OCI-LY7 (cell line): ENCODE data around the gene ATP6V0E1. TPM values are rescaled to one million over a fixed set of nuclear protein-coding genes. Genes with fewer than 3 reads are reported as not detected.

Experiments used
- BruUV-seq: library from RNA; stranded (reverse); fragments of 400-500 nt; replicated peaks from 2 replicates; lab custom pipeline; 2021; lab: Mats Ljungman, UMichigan
- CTCF ChIA-PET: fragments of 300-600 bp; sonication (Branson Sonifier 250); formaldehyde crosslinking; loops from one replicate; lab custom pipeline; 2022; ENCODE audit warnings: antibody characterized with exemption; ENCODE audit not compliant: unreplicated experiment; lab: Charles Lee
- POLR2A ChIA-PET: fragments of 300-600 bp; sonication (Branson Sonifier 250); formaldehyde crosslinking; loops from one replicate; lab custom pipeline; 2022; ENCODE audit warnings: antibody characterized with exemption; lab: Charles Lee
- DNase-seq: peaks from one replicate; pipeline ENCODE4 v3.0.0-alpha.2; 2015; ENCODE audit warnings: low spot score
- H2AFZ ChIP-seq: fragments of 200-600 bp; sonication (generic), shearing (Covaris generic); 2 replicates; pipeline ENCODE4 v1.6.1; 2014; ENCODE audit warnings: mild to moderate bottlenecking, antibody characterized with exemption, low read length, moderate library complexity
- H3K27ac ChIP-seq: fragments of 200-600 bp; sonication (generic); 2 replicates; pipeline ENCODE4 v1.5.1; 2014; ENCODE audit warnings: mixed run types, low read depth, mild to moderate bottlenecking, moderate library complexity, low read length, inconsistent platforms; ENCODE audit not compliant: poor library complexity, severe bottlenecking
- H3K36me3 ChIP-seq: fragments of 200-600 bp; sonication (generic); 2 replicates; pipeline ENCODE4 v1.6.1; 2014; ENCODE audit warnings: mild to moderate bottlenecking, antibody characterized with exemption, low read length, moderate library complexity, mixed read lengths; ENCODE audit not compliant: insufficient read depth
- H3K4me1 ChIP-seq: fragments of 200-600 bp; sonication (generic); 2 replicates; pipeline ENCODE4 v1.5.1; 2014; ENCODE audit warnings: mild to moderate bottlenecking, low read length; ENCODE audit not compliant: insufficient read depth, poor library complexity, severe bottlenecking
- H3K4me2 ChIP-seq: fragments of 200-600 bp; sonication (generic); 2 replicates; pipeline ENCODE4 v1.6.1; 2014; ENCODE audit warnings: mild to moderate bottlenecking, low read length
- H3K4me3 ChIP-seq: fragments of 200-600 bp; sonication (generic); 2 replicates; pipeline ENCODE4 v1.5.1; 2014; ENCODE audit warnings: mild to moderate bottlenecking, low read depth, low read length; ENCODE audit not compliant: poor library complexity, severe bottlenecking
- H3K79me2 ChIP-seq: fragments of 200-600 bp; sonication (generic); 2 replicates; pipeline ENCODE4 v1.6.1; 2016; ENCODE audit warnings: low read depth, mild to moderate bottlenecking, low read length, moderate library complexity, mixed read lengths; ENCODE audit not compliant: insufficient read depth
- H3K9me2 ChIP-seq: fragments of 200-600 bp; sonication (generic); 2 replicates; pipeline ENCODE4 v1.6.1; 2016; ENCODE audit warnings: mild to moderate bottlenecking, low read length, mixed read lengths; ENCODE audit not compliant: insufficient read depth
- H3K9me3 ChIP-seq: fragments of 200-600 bp; sonication (generic); 2 replicates; pipeline ENCODE4 v1.6.1; 2014; ENCODE audit warnings: mild to moderate bottlenecking, mixed run types, low read length, mixed read lengths
- H4K20me1 ChIP-seq: fragments of 200-600 bp; sonication (generic); 2 replicates; pipeline ENCODE4 v1.6.1; 2014; ENCODE audit warnings: mild to moderate bottlenecking, antibody characterized with exemption, low read length, moderate library complexity, mixed read lengths; ENCODE audit not compliant: insufficient read depth
- EZH2phosphoT487 ChIP-seq: fragments of 200-600 bp; sonication (generic); IDR thresholded peaks from 2 replicates; pipeline ENCODE4 v1.6.1; 2018; ENCODE audit warnings: low read depth, borderline replicate concordance, mild to moderate bottlenecking, mixed run types, antibody characterized with exemption, low read length, moderate library complexity, mixed read lengths
- intact Hi-C: fragments of 100-400 bp; cut with micrococcal nuclease; formaldehyde crosslinking; loops from one replicate; pipeline ENCODE4 v1.10.0; 2022; ENCODE audit not compliant: unreplicated experiment
- total RNA-seq, 2 experiments: library from RNA; depleted of rRNA in 1 of 2; stranded (reverse); fragments of >200 nt in 1 of 2; shearing (Covaris generic) in 1 of 2; gene quantifications; 2 replicates each; pipeline ENCODE4 v1.2.3, GENCODE V29; 2014 to 2022
- TF ChIP-seq, protein P1 (sequence below): fragments of 200-600 bp; sonication (generic); conservative IDR thresholded peaks from 2 replicates; pipeline ENCODE4 v1.5.1; 2014; ENCODE audit warnings: mild to moderate bottlenecking, antibody characterized with exemption, low read length, moderate library complexity, mixed read lengths

ATP6V0E1 gene
- total RNA-seq, 2 experiments from 2014 or later: 39.9 to 59.4 TPM

GRCh38 chr5:173057062-173057924 is 73.7 kb downstream of the ATP6V0E1 start:
- H3K4me2 ChIP-seq: peak overlapping the region; percentile 91
- CTCF ChIA-PET: interaction anchor here (0.6 to 1.4 kb wide), 5 partner anchors 23 to 285 kb away, joined by 3 to 11 read pairs (median 5); partner anchors contain the start of gene ATP6V0E1
- H2AFZ ChIP-seq: peak overlapping the region; percentile 74; the same call in 1 of the 2 replicates
- POLR2A ChIA-PET: interaction anchor here (0.6 to 3.9 kb wide), 15 partner anchors 8 to 289 kb away, joined by 3 to 25 read pairs (median 4); partner anchors contain the start of gene ATP6V0E1
- no peaks in the 10 kb centered on the region for H4K20me1 ChIP-seq
- intact Hi-C loops: loop anchor here (1.0 to 5.0 kb wide), 2 partner anchors 87 to 285 kb away; partner anchors contain the start of genes BNIP1 and DUSP1
- DNase-seq: peak; percentile 98
- no peaks in the 10 kb centered on the region for H3K36me3 ChIP-seq
- H3K79me2 ChIP-seq: peaks cover 20% of the 10 kb centered on the region; the same call in 1 of the 2 replicates
- no peaks in the 10 kb centered on the region for H3K9me2 ChIP-seq
- peak overlapping the region; percentile 89 for H3K4me3 ChIP-seq
- H3K27ac ChIP-seq: peak overlapping the region; percentile 83
- TF ChIP-seq, protein P1, sequence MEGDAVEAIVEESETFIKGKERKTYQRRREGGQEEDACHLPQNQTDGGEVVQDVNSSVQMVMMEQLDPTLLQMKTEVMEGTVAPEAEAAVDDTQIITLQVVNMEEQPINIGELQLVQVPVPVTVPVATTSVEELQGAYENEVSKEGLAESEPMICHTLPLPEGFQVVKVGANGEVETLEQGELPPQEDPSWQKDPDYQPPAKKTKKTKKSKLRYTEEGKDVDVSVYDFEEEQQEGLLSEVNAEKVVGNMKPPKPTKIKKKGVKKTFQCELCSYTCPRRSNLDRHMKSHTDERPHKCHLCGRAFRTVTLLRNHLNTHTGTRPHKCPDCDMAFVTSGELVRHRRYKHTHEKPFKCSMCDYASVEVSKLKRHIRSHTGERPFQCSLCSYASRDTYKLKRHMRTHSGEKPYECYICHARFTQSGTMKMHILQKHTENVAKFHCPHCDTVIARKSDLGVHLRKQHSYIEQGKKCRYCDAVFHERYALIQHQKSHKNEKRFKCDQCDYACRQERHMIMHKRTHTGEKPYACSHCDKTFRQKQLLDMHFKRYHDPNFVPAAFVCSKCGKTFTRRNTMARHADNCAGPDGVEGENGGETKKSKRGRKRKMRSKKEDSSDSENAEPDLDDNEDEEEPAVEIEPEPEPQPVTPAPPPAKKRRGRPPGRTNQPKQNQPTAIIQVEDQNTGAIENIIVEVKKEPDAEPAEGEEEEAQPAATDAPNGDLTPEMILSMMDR: no peak
- TF ChIP-seq EZH2phosphoT487: no peak
- peaks cover 40% of the 10 kb centered on the region for H3K4me1 ChIP-seq
- no peaks in the 10 kb centered on the region for H3K9me3 ChIP-seq
- BruUV-seq: TSS peak; percentile 73

- no TSS peak for BruUV-seq
- Histone ChIP-seq H3K79me2 (peaks cover 25% of the 10 kb centered on the region; the same call in 1 of the 2 replicates), H3K4me2 (peak overlapping the region; percentile 7; the same call in 1 of the 2 replicates), H3K9me3 (no peaks in the 10 kb centered on the region), H3K27ac (no peak overlapping the region), H3K9me2 (no peaks in the 10 kb centered on the region), H3K4me3 (no peak overlapping the region), H3K4me1 (peaks cover 21% of the 10 kb centered on the region), H2AFZ (no peak overlapping the region), H3K36me3 (no peaks in the 10 kb centered on the region), H4K20me1 (no peaks in the 10 kb centered on the region)
- ChIA-PET CTCF (no interaction called here), POLR2A (interaction anchor here (1.0 kb wide), 1 partner anchor 48 kb away, joined by 3 read pairs; no protein-coding TSS in a partner anchor)
- TF ChIP-seq, protein P1: no peak
- TF ChIP-seq EZH2phosphoT487: no peak
- intact Hi-C loops: no loop called here
- DNase-seq: no peak
Measured at GRCh38 chr5:173062141-173062540, 78.6 kb downstream of the ATP6V0E1 start.
